ENCODE results near the gene IL1RAPL1. TPM values are rescaled to one million over a fixed set of nuclear protein-coding genes. Genes with fewer than 3 reads are reported as not detected.

IL1RAPL1 gene
- total and polyA plus RNA-seq, 9 of the 15 experiments (the other 6 are each of a cell fraction or from before 2014, with no cell fraction given) = 0.04 to 0.07 (median 0.04) TPM; not detected in 6

GRCh38 chrX:29826742-29827141 is 1239.5 kb downstream of the IL1RAPL1 start (continued):
- TF ChIP-seq TAF1 (IDR thresholded peaks at IDR 0.05; ENCODE audit: control insufficient read depth, extremely low read depth, insufficient read depth, low read length, severe bottlenecking) (no peak), DDX20 (tag; IDR thresholded peaks at IDR 0.05; ENCODE audit: low read depth) (no peak), CREB5 (CRISPR knock-in tag; IDR thresholded peaks at IDR 0.05) (no peak), THRA (IDR thresholded peaks at IDR 0.05) (no peak), DACH1 (IDR thresholded peaks at IDR 0.05; ENCODE audit: partially characterized antibody) (no peak), RNF2 (IDR thresholded peaks at IDR 0.05) (no peak), CREM (IDR thresholded peaks at IDR 0.05; ENCODE audit: low read depth) (no peak)

GRCh38 chrX:29834311-29834710 is 1247.1 kb downstream of the IL1RAPL1 start:
- H3K4me2 ChIP-seq (ENCODE audit: insufficient read depth, low read length) = no peak overlapping the region
- no peak overlapping the region for H2AFZ ChIP-seq (ENCODE audit: low read depth, low read length)
- no TSS peak for BruUV-seq (replicated peaks)
- ChIA-PET CTCF (ENCODE audit: low intra/inter-chr PET ratio) (no interaction called here), POLR2A (no interaction called here)
- FAIRE-seq = no peak
- H3K79me2 ChIP-seq (ENCODE audit: control insufficient read depth, insufficient read depth, low read length) = no peaks in the 10 kb centered on the region
- H3K9ac ChIP-seq (ENCODE audit: insufficient read depth in 1 of 2, low read depth in 2 of 2, low read length in 2 of 2) = no peak overlapping the region
- no peaks in the 10 kb centered on the region for H4K20me1 ChIP-seq (replicated peaks; ENCODE audit: control insufficient read depth, insufficient read depth, low read length)
- H3K4me3 ChIP-seq = no peak overlapping the region
- intact Hi-C loops (cut with micrococcal nuclease) (no loop called here), in situ Hi-C loops (cut with MboI) (no loop called here)
- no peaks in the 10 kb centered on the region for H3K4me1 ChIP-seq (replicated peaks in 1 of 2; ENCODE audit: control insufficient read depth in 2 of 2, insufficient read depth in 2 of 2, low read length in 2 of 2)
- no peaks in the 10 kb centered on the region for H3K9me1 ChIP-seq (ENCODE audit: control insufficient read depth, insufficient read depth, low read length)
- H3K36me3 ChIP-seq (ENCODE audit: control insufficient read depth, insufficient read depth, low read length) = no peaks in the 10 kb centered on the region
- 17% methylated on average over 1 of the region's 2 CpGs for WGBS (ENCODE audit: insufficient coverage, low coverage, missing lambda C conversion rate)
- ATAC-seq = no peak
- H3K27me3 ChIP-seq (ENCODE audit: control insufficient read depth in 2 of 2, insufficient read depth in 2 of 2, low read length in 2 of 2) = no peaks in the 10 kb centered on the region
- H3K27ac ChIP-seq (ENCODE audit: extremely low read depth, low read depth, low read length) = no peak overlapping the region
- H3K9me3 ChIP-seq (replicated peaks; ENCODE audit: control insufficient read depth, insufficient read depth, low read depth, low read length) = no peaks in the 10 kb centered on the region
- no peak for DNase-seq (ENCODE audit: extremely low read depth in 1 of 4, low spot score in 3 of 4)
- no peak for TF ChIP-seq ELK3 (CRISPR knock-in tag; IDR thresholded peaks at IDR 0.05)

Measured in K562 (cell line).